CD14-positive monocyte (primary cell): ENCODE data around the gene KLHL34. TPM values are rescaled to one million over a fixed set of nuclear protein-coding genes. Genes with fewer than 3 reads are reported as not detected.

ENCODE experiments used
- DNase-seq, 3 donors: peaks; one replicate each; pipeline ENCODE4 v3.0.0-alpha.2; 2011 to 2022
- H2AFZ ChIP-seq: 2 replicates; pipeline ENCODE4 v1.6.0; 2012; ENCODE audit warnings: mild to moderate bottlenecking, low read depth, low read length, inconsistent platforms; ENCODE audit not compliant: insufficient read depth, poor library complexity, severe bottlenecking
- H3K27ac ChIP-seq, 2 donors: 1 replicate in 1 of 2; 2 replicates in 1 of 2; pipeline ENCODE4 v1.5.1; 2012 to 2013; ENCODE audit warnings: low read length in 2 of 2, control low read depth in 1 of 2, inconsistent platforms in 1 of 2, low read depth in 1 of 2, mild to moderate bottlenecking in 1 of 2
- H3K27me3 ChIP-seq, 2 donors: one replicate each; pipeline versions ENCODE4 v1.6.0 to v1.6.1; 2011 to 2013; ENCODE audit warnings: low read length in 2 of 2; ENCODE audit not compliant: control insufficient read depth in 2 of 2, insufficient read depth in 2 of 2
- H3K36me3 ChIP-seq, 2 donors: replicated peaks in 1 of 2; 1 replicate in 1 of 2; 2 replicates in 1 of 2; pipeline versions ENCODE4 v1.5.1 to v1.6.1; 2012 to 2013; ENCODE audit warnings: low read length in 2 of 2, control low read depth in 1 of 2, inconsistent platforms in 1 of 2, mild to moderate bottlenecking in 1 of 2; ENCODE audit not compliant: insufficient read depth in 2 of 2, control insufficient read depth in 1 of 2
- H3K4me1 ChIP-seq, 2 donors: 1 replicate in 1 of 2; 2 replicates in 1 of 2; pipeline versions ENCODE4 v1.5.1 to v1.6.1; 2012 to 2013; ENCODE audit warnings: low read length in 2 of 2, control low read depth in 1 of 2, inconsistent platforms in 1 of 2, mild to moderate bottlenecking in 1 of 2, moderate library complexity in 1 of 2; ENCODE audit not compliant: insufficient read depth in 2 of 2, control insufficient read depth in 1 of 2
- H3K4me2 ChIP-seq: replicated peaks from 2 replicates; pipeline ENCODE3; 2012; ENCODE audit warnings: low read length, moderate library complexity, mild to moderate bottlenecking; ENCODE audit not compliant: poor library complexity, severe bottlenecking; ENCODE audit errors: extremely low read depth
- H3K4me3 ChIP-seq, 3 experiments: fragments of 200-600 bp in 1 of 3; sonication (generic) in 1 of 3; replicated peaks in 1 of 3; 1 replicate in 2 of 3; 2 replicates in 1 of 3; pipeline ENCODE4 v1.5.1; 2011 to 2013; ENCODE audit warnings: low read length in 3 of 3, mild to moderate bottlenecking in 3 of 3, control low read depth in 2 of 3, low read depth in 2 of 3, inconsistent platforms in 1 of 3, moderate library complexity in 1 of 3
- H3K79me2 ChIP-seq: 2 replicates; pipeline ENCODE4 v1.6.0; 2012; ENCODE audit warnings: mild to moderate bottlenecking, control low read depth, inconsistent platforms, low read length, moderate library complexity; ENCODE audit not compliant: insufficient read depth
- H3K9ac ChIP-seq: 2 replicates; pipeline ENCODE4 v1.6.0; 2017; ENCODE audit warnings: low read length, mild to moderate bottlenecking; ENCODE audit not compliant: insufficient read depth, poor library complexity, severe bottlenecking
- H3K9me3 ChIP-seq, 2 donors: replicated peaks in 1 of 2; 1 replicate in 1 of 2; 2 replicates in 1 of 2; pipeline versions ENCODE4 v1.5.1 to v1.6.1; 2012 to 2013; ENCODE audit warnings: low read length in 2 of 2, control low read depth in 1 of 2; ENCODE audit not compliant: control insufficient read depth in 1 of 2, insufficient read depth in 1 of 2
- H4K20me1 ChIP-seq: 2 replicates; pipeline ENCODE4 v1.6.0; 2012; ENCODE audit warnings: mild to moderate bottlenecking, low read length, control low read depth, moderate library complexity; ENCODE audit not compliant: insufficient read depth
- H3K27ac Mint-ChIP-seq, 7 donors: one replicate each; pipeline ENCODE4 v1.8.0; 2020; ENCODE audit warnings: mild to moderate bottlenecking in 7 of 7, mixed read lengths in 7 of 7, moderate library complexity in 6 of 7, inconsistent platforms in 2 of 7
- H3K27me3 Mint-ChIP-seq, 3 donors: one replicate each; pipeline ENCODE4 v1.8.0; 2021 to 2022; ENCODE audit warnings: low read depth in 3 of 3, mild to moderate bottlenecking in 3 of 3, mixed read lengths in 3 of 3, moderate library complexity in 3 of 3, inconsistent platforms in 1 of 3
- H3K36me3 Mint-ChIP-seq, 2 donors: one replicate each; pipeline ENCODE4 v1.8.0; 2020; ENCODE audit warnings: mixed read lengths in 2 of 2, inconsistent platforms in 1 of 2, mild to moderate bottlenecking in 1 of 2
- H3K4me1 Mint-ChIP-seq: one replicate; pipeline ENCODE4 v1.8.0; 2020; ENCODE audit warnings: mild to moderate bottlenecking, mixed read lengths
- H3K4me3 Mint-ChIP-seq, 2 donors: one replicate each; pipeline ENCODE4 v1.8.0; 2020; ENCODE audit warnings: mild to moderate bottlenecking in 2 of 2, mixed read lengths in 2 of 2, moderate library complexity in 1 of 2
- H3K9me3 Mint-ChIP-seq, 7 donors: one replicate each; pipeline ENCODE4 v1.8.0; 2020 to 2022; ENCODE audit warnings: mixed read lengths in 7 of 7, mild to moderate bottlenecking in 6 of 7, moderate library complexity in 6 of 7, inconsistent platforms in 2 of 7
- CTCF ChIP-seq: fragments of 200-600 bp; IDR thresholded peaks from one replicate; pipeline ENCODE4 v1.8.0; 2022; ENCODE audit warnings: antibody characterized with exemption, mild to moderate bottlenecking
- WGBS: methylation state at CpG from one replicate; pipeline ENCODE4 v1.1.5; 2013; ENCODE audit warnings: missing lambda C conversion rate; ENCODE audit not compliant: insufficient coverage; 5-methylcytosine and 5-hydroxymethylcytosine counted together
- intact Hi-C, 2 donors: fragments of 100-400 bp; cut with micrococcal nuclease; formaldehyde crosslinking; loops; one replicate each; pipeline versions ENCODE4 v1.15.0 to v1.15.1; 2023
- polyA plus RNA-seq, 3 donors: library from polyadenylated mRNA; depleted of rRNA in 1 of 3; unstranded in 2 of 3; stranded (reverse) in 1 of 3; fragments of 300-500 nt in 2 of 3; fragments of >200 nt in 1 of 3; fragmentation: Illumina TruSeq in 2 of 3; gene quantifications; 1 replicate in 2 of 3; 2 replicates in 1 of 3; pipeline ENCODE4 v1.2.3, GENCODE V29; 2012 to 2021

Gene KLHL34
- polyA plus RNA-seq, 3 donors: not detected

- WGBS: no CpG with 5 or more reads among the region's 4 CpGs
- peaks cover 7% of the 10 kb centered on the region for H3K4me1 Mint-ChIP-seq
Observed at GRCh38 chrX:21702725-21703124, 44.6 kb upstream of the KLHL34 start.

DNA sequence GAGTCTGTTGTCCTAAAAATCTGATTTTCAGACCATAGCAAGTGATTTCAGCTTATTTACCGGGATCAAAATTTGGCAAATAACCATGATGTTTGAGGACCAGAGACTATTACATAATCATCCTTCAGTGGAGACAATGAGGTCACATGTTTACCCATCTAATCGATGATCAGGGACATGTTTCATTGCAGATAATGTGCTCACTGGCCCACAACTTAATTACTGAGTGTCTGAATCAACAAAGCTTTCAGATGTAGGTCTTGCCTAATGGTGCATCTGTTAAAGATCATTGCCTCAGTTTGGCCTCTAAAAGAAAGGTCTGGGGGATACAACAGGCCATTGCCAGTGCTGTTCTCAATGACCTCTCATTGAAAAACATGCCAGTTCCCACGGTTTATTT, 42.8 kb upstream of the KLHL34 start:
- Histone ChIP-seq H3K4me3 (no peak overlapping the region), H4K20me1 (no peaks in the 10 kb centered on the region), H3K9me3 (no peaks in the 10 kb centered on the region), H3K4me2 (no peak overlapping the region), H3K27ac (no peak overlapping the region), H3K27me3 (no peaks in the 10 kb centered on the region), H3K9ac (no peak overlapping the region), H3K36me3 (no peaks in the 10 kb centered on the region), H2AFZ (no peak overlapping the region), H3K79me2 (no peaks in the 10 kb centered on the region), H3K4me1 (peaks cover 0 to 4% of the 10 kb centered on the region in 2 donors)
- DNase-seq: no peak
- no peak overlapping the region for H3K27ac Mint-ChIP-seq
- no peak for TF ChIP-seq CTCF
- peaks cover 0 to 2% (median 0%) of the 10 kb centered on the region in 7 donors for H3K9me3 Mint-ChIP-seq
- H3K27me3 Mint-ChIP-seq: peaks cover 0 to 14% (median 0%) of the 10 kb centered on the region in 3 donors
- H3K36me3 Mint-ChIP-seq: no peaks in the 10 kb centered on the region
- WGBS: no CpG with 5 or more reads among the region's 3 CpGs
- no peak overlapping the region for H3K4me3 Mint-ChIP-seq
- H3K4me1 Mint-ChIP-seq: peaks cover 7% of the 10 kb centered on the region
- intact Hi-C loops: no loop called here

More at GRCh38 chrX:21702725-21703124, 44.6 kb upstream of the KLHL34 start:
- Mint-ChIP-seq H3K27me3 (peaks cover 0 to 14% (median 1%) of the 10 kb centered on the region in 3 donors), H3K36me3 (no peaks in the 10 kb centered on the region), H3K4me3 (no peak overlapping the region), H3K27ac (no peak overlapping the region), H3K9me3 (peaks cover 0 to 4% (median 0%) of the 10 kb centered on the region in 7 donors)
- DNase-seq: no peak
- no peaks in the 10 kb centered on the region for H4K20me1 ChIP-seq
- H3K4me3 ChIP-seq: no peak overlapping the region
- H3K4me1 ChIP-seq: peaks cover 0 to 4% of the 10 kb centered on the region in 2 donors
- no peak overlapping the region for H3K27ac ChIP-seq
- H3K27me3 ChIP-seq: no peaks in the 10 kb centered on the region
- no peak overlapping the region for H3K4me2 ChIP-seq
- no peaks in the 10 kb centered on the region for H3K36me3 ChIP-seq
- H3K9ac ChIP-seq: no peak overlapping the region
- intact Hi-C loops: no loop called here
- H3K9me3 ChIP-seq: no peaks in the 10 kb centered on the region
- TF ChIP-seq CTCF: no peak
- H3K79me2 ChIP-seq: no peaks in the 10 kb centered on the region
- H2AFZ ChIP-seq: no peak overlapping the region
